GM18526 (cell line): ENCODE data around the gene SLC26A6.

Experiments used
- POLR2A ChIP-seq: IDR thresholded peaks from 3 replicates; pipeline ENCODE4 v1.6.1; 2011; ENCODE audit not compliant: insufficient read length; ENCODE audit errors: extremely low read depth

The SLC26A6 gene

DNA sequence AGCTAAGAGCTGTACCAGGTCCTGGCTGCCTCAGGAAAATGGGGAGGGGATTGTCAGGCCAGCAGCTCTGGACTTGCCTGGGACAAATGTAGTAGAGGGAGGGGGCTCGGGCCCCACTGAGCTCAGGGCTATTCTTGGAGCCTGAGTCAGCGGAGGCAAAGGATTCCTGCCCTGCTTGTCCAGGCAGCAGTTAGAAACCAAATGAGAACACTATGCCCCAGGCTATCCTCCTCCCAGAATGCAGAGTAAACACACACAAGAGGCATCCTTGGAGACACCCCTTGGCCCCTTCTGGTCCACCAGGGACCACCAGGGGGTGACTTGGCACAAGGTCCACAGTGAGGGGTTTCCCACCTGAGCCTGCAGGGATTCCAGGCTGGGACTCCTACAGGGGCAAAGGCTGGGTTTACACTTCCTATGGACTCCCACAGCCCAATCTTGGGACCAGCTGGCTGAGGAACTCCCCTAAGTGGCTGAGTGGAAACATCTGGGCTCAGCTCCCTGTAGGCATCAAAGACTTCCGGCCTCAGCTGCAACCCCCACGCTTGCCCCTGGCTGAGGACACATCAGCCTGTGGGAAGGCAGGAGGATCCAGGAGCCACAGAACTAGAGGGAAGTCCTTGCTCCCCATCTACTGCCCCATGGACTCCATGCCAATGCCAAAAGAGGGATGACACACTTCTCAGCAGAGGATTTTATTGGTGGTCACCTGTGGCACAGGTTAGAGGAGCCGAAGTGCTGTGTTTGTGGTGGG, 36.8 kb downstream of the SLC26A6 start:
- no peak for TF ChIP-seq POLR2A

DNA sequence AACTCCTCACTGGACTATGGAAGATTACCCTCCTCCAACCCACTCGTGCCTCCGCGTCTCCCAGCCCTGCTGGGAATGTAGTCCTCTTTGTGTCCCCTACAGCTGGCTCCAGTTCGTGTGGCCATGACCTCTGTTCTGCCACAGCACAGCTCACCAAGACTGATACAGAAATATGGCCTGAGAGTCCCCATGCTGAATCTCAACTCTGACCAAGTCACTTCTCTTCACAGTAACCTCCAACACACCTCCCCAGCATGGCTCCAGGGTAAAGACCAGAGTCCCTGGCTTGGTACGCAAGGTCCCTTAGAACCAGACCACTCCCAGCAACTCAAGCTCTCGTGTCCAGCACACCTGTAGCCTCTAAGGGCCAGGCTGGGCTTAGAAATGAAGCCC, 37.9 kb downstream of the SLC26A6 start:
- TF ChIP-seq POLR2A, result no peak

DNA sequence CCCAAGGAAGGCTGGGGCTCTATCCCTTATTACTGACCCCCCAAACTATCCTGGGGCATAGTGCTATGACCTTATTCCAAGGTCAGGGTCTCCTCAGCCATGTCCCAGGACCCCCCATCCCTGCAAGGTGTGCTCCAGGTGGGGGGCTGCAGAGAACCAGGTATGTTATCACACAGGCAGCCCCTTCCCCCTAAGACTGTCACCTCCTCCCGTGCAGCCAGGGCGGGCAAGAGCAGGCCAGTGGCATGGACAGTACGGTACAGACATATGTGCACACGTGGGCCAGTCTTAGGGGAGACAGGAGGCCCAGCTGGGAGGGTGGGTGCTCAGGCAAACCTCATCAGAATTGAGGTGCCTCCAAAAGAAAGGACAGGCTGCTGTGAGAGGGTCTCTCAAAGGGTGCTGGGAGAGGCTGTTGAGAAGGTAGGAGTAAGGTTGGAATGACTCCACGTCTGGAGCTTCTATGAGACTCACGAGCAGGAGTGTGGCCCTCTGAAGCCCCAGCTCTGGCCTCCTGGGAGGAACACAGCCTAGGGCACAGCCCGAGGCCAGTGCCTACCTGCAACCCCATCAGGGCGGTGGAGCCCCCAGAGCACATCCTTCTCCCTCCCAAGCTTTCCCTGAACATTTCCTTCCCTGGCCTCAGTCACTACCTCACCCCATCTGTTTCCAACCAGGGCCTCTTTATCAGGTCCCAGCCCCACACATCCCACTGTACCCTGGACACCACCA, 38.4 kb downstream of the SLC26A6 start:
- TF ChIP-seq POLR2A, result no peak

DNA sequence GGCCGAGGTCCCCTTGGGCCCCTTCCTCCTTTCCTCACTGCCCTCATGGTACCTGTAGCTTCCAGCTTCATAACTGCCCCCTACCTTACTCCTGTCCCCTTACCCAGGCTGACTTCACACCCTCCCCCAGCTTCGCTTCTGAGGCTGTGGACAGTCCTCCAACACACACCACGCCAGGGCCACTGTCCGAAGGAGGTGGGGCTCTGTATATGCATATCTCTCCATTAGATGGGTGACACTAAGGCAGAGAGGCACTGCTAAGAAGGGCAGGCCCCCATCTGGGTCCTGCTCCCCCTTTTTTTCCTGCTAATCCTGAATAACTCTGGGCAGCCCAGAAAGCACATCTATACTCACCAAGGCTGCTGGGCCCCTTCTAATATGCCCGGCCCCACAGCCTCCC, 39.1 kb downstream of the SLC26A6 start:
- TF ChIP-seq POLR2A, result no peak

DNA sequence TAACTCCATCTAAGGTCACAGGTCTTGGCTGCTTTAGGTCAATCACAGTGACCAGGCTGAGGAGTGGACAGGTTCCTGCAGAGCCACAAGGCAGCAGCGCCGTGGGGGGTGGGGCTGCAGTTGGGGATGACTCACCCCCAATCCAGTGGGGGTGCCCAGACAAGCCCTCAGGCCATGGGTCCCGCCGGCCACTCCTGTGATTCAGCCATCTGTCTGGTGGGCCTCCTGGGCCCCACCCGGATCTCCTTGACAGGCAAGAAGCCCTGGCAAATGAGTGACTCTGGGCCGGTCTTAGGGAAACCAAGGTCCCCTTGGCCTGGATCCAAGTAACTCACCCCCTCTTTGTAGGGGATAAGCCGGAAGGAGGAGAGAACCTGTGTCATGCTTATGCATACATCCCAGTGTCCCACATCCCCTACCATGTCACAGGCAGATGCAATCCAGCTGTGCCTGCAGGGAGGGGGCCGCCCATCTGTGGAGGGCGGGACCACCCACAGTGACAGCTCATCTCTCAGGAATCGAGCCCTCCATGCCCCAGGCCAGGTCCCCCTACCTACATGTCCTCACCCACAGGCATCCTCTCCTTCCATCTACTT, 39.6 kb downstream of the SLC26A6 start:
- no peak for TF ChIP-seq POLR2A

DNA sequence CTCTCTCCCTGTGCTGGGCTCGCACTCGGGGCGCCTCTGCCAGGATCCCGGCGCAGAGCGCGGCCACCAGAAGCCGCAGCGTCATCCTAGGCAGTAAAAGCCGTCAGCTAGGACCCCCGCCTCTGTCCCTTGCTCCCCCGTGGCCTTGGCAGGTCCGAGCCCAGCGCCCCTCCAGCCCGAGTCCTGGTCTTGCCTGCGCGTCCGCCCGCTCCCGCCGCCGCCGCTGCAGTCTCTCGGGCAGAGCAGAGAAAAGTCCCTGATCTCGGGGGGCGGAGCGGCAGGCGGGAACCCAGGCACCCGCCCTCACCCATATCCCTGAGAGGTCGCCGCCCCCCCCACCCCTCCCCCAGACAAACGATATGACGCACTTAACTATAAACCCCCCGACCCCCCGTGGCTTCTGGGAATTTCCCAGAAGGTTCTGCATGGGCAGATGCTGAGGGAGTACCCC, 40.2 kb downstream of the SLC26A6 start, which contains the start of gene COL7A1:
Gene COL7A1, minus strand, starts transcription at position 255 of the 451 bp plus-strand sequence. Its CDS starts 170 bp downstream, at position 85.
- TF ChIP-seq POLR2A, result no peak

DNA sequence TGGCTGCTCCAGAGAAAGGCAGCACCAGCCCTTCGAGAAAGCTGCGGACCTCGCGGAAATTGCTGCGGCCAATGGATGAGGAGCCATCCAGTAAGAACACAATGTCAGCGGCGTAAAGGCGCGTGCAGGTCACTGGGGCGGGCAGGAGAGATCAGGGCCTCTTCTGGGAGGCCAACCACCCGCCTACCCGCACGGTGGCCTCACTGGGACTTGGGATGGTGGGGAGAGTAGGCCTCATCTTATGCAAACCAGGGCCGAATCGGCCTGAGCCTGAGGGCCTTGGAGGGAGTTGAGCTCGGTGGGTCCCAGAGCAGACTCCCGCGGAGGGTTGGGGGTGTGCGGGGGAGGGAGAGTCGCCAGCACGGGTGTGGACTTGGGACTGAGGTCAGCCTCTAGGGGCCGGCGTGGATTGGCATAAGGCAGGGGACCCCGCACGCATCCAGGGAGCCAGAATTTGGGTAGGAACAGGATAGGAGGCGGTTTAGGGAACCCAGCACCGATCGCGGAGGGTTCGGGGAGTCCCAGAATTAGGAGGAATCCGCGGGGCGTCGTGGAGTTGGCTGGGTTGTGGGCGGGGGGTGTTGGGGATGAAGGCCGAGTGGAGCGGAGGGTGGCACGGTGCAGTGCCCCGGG, 40.7 kb downstream of the SLC26A6 start:
- TF ChIP-seq POLR2A, result no peak

DNA sequence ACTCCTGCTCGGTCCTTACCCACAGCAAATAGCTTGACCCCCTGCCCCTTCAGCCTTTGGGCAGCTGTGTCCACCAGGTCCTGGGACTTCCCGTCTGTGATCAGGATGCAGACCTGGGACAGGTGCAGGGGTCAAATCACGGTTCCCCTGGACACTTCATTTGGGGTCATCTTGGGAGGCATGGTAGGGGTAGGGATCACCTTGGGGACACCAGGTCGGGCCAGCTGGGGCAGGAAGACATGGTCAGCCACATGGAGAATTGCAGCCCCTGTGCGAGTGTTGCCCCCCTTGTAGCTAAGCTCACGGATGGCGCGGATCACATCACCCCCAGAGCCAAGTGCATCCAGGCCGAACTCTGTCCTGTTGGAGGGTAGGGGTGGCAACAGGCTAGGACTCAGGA, 41.9 kb downstream of the SLC26A6 start:
- no peak for TF ChIP-seq POLR2A

DNA sequence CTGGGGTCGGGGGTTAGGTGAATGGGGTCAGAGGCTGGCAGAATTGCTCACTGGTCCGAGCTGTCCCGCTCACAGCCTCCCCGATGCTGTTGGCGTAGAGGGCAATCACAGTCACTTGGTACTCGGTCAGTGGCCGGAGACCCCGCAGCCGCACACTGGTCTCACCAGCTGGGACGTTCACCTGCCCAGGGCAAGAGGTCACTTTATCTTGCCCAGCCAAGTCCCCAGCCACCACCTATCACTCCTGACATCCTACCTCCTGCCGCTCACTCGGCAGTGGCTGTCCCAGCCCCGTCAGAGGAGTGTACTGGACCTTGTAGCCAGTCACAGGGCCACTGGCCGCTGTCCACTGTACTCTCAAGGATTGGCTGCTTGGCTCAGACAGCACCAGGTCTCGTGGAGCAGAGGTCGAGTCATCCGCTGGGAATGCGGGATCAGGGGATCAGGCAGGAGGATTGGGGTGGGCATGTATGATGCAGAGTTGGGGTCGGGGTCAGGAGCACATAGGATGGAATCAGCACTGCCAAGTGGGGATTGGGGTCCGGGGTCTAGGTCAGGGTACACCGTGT, 42.7 kb downstream of the SLC26A6 start:
- no peak for TF ChIP-seq POLR2A

DNA sequence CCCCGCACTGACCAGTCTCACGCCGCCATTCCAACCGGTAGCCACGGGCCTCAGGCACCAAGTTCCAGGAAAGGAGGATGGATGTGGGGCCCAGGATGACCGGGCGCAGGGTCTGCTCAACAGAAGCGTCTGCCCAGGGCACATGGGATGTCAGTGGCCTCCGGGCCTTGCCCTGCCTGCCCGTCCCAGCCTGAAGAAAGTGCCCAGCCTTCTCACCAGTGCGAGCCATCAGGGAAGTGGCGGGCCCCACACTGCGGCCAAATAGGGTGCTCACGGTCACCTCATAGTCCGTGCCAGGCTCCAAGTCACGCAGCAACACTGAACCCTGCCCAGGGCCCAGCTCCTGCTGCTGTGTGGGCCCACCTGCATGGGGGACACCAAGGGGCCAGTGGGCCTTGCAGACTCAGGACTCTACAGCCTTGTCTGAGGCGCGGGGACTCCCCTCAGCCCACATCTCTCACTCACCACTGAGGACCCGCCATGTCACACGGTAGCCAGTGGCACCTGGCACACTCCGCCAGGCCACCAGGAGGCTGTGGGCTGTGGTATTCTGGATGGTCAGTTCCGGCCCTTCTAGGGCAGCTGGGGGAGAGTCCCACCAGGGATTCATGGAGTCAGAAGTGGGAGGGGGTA, 43.3 kb downstream of the SLC26A6 start:
- TF ChIP-seq POLR2A, result no peak

DNA sequence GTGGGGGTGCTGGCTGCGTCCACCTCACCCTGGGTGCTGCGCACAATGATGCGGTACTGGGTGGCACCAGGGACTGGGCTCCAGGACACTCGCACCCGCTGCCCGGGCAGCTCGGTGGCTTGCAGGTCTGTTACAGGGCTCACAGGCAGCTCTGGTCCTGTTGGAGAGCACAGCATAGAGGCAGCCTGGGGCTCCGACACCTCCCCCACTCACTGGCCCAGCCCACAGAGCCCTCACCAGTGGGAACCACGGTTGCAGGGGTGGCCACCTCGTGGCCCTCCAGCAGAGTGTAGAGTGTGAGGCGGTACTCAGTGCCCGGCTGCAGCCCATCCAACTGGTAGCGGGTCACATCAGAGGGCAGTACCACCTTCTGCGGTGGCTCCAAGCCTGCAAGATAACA, 43.8 kb downstream of the SLC26A6 start:
- TF ChIP-seq POLR2A, result no peak

DNA sequence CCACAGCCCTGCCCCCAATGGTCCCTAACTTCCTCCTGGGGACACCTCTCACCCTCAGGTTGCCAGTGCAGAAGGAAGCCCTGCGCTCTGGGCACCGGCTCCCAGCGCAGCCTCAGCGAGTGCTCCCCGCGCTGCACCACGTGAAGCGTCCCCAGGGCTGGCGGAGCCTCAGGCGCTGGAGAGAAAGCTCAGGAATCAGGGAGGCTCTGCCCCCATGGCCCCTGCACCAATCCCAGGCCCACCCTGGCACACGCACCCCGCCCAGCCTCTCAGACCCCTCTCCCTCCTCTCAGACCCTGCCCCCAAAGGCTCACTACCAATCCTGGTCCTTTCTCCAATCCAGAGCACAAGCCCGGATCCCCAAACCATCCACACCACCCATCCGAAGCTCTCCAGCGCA, 47.0 kb downstream of the SLC26A6 start:
- TF ChIP-seq POLR2A, result no peak

DNA sequence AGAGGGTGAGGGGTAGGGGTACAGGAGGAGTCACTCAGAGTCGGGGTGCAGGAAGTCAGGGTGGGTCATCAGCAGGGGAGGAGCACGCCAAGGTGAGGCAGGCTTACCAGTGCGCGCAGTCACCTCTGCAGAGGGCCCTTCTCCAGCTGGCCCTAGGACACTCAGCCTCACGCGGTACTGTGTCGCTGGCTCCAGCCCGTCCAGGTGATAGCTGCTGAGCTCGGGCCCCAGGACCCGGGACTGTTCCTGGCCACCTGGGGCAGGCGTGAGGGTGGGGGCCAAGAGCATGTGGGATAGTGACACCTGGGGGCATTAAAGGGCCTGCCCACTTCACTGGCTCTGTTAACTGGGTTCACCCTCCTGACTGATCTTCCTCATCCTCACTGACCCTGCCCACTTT, 47.6 kb downstream of the SLC26A6 start:
- TF ChIP-seq POLR2A, result no peak

DNA sequence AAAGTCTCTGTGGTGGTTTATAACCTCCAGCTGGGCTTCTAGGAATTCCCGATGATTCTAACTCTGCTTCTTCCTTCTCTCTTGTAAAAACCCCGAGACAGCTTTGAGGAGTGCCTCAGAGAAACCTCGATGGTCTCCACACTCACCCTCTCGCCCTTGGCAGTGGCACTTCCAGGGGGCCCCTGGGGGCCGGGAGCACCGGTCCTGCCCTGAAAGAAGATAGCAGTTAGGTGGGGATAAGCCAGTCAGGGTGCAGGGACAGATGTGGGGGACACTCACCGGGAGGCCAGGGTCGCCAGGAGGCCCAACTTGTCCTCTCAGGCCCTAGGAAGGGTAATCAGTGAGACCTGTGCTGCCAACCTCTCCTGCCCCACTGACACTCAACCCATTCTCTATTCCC, 49.9 kb downstream of the SLC26A6 start:
- TF ChIP-seq POLR2A, result no peak

DNA sequence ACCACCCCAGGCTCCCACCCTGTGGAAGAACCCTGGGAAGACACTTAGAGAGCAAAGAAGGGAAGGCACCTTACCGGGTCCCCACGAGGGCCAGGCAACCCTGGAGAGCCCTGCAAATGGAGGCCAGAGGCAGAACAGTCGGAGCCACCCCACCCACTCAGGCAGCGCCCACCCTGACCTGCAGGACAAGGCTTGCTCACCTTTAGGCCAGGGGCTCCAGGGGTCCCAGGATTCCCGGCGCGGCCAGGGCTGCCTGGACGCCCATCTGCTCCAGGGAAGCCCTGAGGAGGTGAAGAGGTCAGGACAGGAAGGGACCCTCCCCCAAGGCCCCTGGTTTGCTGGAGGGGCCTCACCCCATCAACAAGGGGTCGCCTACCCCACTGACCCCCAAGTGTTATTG, 50.4 kb downstream of the SLC26A6 start:
- TF ChIP-seq POLR2A, result no peak
